SK-N-SH (cell line): Measurements from ENCODE around the gene NDUFV2. TPM values are rescaled to one million over a fixed set of nuclear protein-coding genes. Genes with fewer than 3 reads are reported as not detected.

Source experiments
- CTCF ChIA-PET: fragments of 300-600, 350-600 bp; formaldehyde crosslinking; extraction: SDS; loops from one replicate; lab custom pipeline; 2021; lab: Yijun Ruan, JAX
- POLR2A ChIA-PET: fragments of 350-600 bp; sonication (Branson Sonifier 250); formaldehyde crosslinking; extraction: SDS; loops from one replicate; lab custom pipeline; 2020; ENCODE audit warnings: antibody characterized with exemption, inconsistent platforms; lab: Yijun Ruan, JAX
- DNase-seq: peaks from one replicate; pipeline ENCODE4 v3.0.0; 2012
- H2AFZ ChIP-seq: fragments of 200-600 bp; sonication (generic); 2 replicates; pipeline ENCODE4 v1.8.1; 2016; ENCODE audit warnings: antibody characterized with exemption, mild to moderate bottlenecking, low read depth
- H3F3A ChIP-seq: fragments of 200-600 bp; sonication (generic); replicated peaks from 2 replicates; pipeline ENCODE3; 2016; ENCODE audit warnings: antibody characterized with exemption, mild to moderate bottlenecking; ENCODE audit not compliant: insufficient read depth
- H3K27ac ChIP-seq, 2 experiments: fragments of 200-500 bp in 1 of 2; fragments of 200-600 bp in 1 of 2; sonication (Bioruptor generic) in 1 of 2; sonication (generic), shearing (Covaris generic) in 1 of 2; 2 replicates each; pipeline versions ENCODE4 v1.5.1 to v1.6.1; 2014 to 2016; ENCODE audit warnings: low read depth in 2 of 2, inconsistent platforms in 1 of 2, low read length in 1 of 2, mild to moderate bottlenecking in 1 of 2, mixed read lengths in 1 of 2
- H3K27me3 ChIP-seq: fragments of 200-600 bp; sonication (generic), shearing (Covaris generic); 2 replicates; pipeline ENCODE4 v1.6.1; 2016; ENCODE audit warnings: mixed run types; ENCODE audit not compliant: insufficient read depth
- H3K36me3 ChIP-seq, 2 experiments: fragments of 200-500 bp in 1 of 2; fragments of 200-600 bp in 1 of 2; sonication (Bioruptor generic) in 1 of 2; sonication (generic) in 1 of 2; replicated peaks in 1 of 2; 2 replicates each; pipeline versions ENCODE3 to v1.5.1; 2014 to 2016; ENCODE audit warnings: low read length in 1 of 2, mild to moderate bottlenecking in 1 of 2; ENCODE audit not compliant: insufficient read depth in 2 of 2, control insufficient read depth in 1 of 2
- H3K4me1 ChIP-seq, 2 experiments: fragments of 200-500 bp in 1 of 2; fragments of 200-600 bp in 1 of 2; sonication (Bioruptor generic) in 1 of 2; sonication (generic), shearing (Covaris generic) in 1 of 2; 2 replicates each; pipeline versions ENCODE4 v1.5.1 to v1.6.1; 2014 to 2016; ENCODE audit warnings: low read depth in 1 of 2, low read length in 1 of 2, mixed run types in 1 of 2; ENCODE audit not compliant: insufficient read depth in 2 of 2, control insufficient read depth in 1 of 2
- H3K4me2 ChIP-seq: fragments of 200-600 bp; sonication (generic), shearing (Covaris generic); 2 replicates; pipeline ENCODE4 v1.6.1; 2017; ENCODE audit warnings: mixed run types
- H3K4me3 ChIP-seq, 2 experiments: fragments of 200-500 bp in 1 of 2; fragments of 200-600 bp in 1 of 2; sonication (Bioruptor generic) in 1 of 2; sonication (generic), shearing (Covaris generic) in 1 of 2; 2 replicates each; pipeline versions ENCODE4 v1.5.1 to v1.8.1; 2014 to 2016; ENCODE audit warnings: low read depth in 2 of 2, inconsistent platforms in 1 of 2, low read length in 1 of 2, mild to moderate bottlenecking in 1 of 2, mixed read lengths in 1 of 2, moderate library complexity in 1 of 2
- H3K79me2 ChIP-seq: fragments of 200-600 bp; sonication (generic); 2 replicates; pipeline ENCODE4 v1.8.1; 2017; ENCODE audit warnings: mild to moderate bottlenecking; ENCODE audit not compliant: insufficient read depth
- H3K9ac ChIP-seq: fragments of 200-600 bp; sonication (generic); 2 replicates; pipeline ENCODE4 v1.6.1; 2017; ENCODE audit warnings: mixed run types
- H3K9me2 ChIP-seq: fragments of 200-600 bp; sonication (generic); 2 replicates; pipeline ENCODE4 v1.6.1; 2017; ENCODE audit warnings: mixed run types
- H3K9me3 ChIP-seq: fragments of 200-600 bp; sonication (generic); 2 replicates; pipeline ENCODE4 v1.6.1; 2017; ENCODE audit warnings: mixed run types, mild to moderate bottlenecking, moderate library complexity
- H4K20me1 ChIP-seq: fragments of 200-600 bp; sonication (generic); 2 replicates; pipeline ENCODE4 v1.6.1; 2017; ENCODE audit warnings: mild to moderate bottlenecking, mixed run types; ENCODE audit not compliant: insufficient read depth
- EP300 ChIP-seq, 2 experiments: IDR thresholded peaks; 2 replicates each; pipeline versions ENCODE4 v1.4.0 to v1.6.1; 2012; ENCODE audit warnings: borderline replicate concordance in 1 of 2, low read depth in 1 of 2, low read length in 1 of 2
- EZH2phosphoT487 ChIP-seq: fragments of 200-600 bp; sonication (generic); IDR thresholded peaks from 2 replicates; pipeline ENCODE4 v1.6.1; 2017; ENCODE audit warnings: low read depth, mixed run types, mild to moderate bottlenecking, antibody characterized with exemption, moderate library complexity, borderline replicate concordance
- FOSL2 ChIP-seq: IDR thresholded peaks from 2 replicates; pipeline ENCODE4 v1.4.0; 2012; ENCODE audit warnings: low read depth, mild to moderate bottlenecking, moderate library complexity, borderline replicate concordance
- FOXJ3 ChIP-seq: sonication (generic); formaldehyde crosslinking; IDR thresholded peaks from 2 replicates; pipeline ENCODE4 v1.5.1; 2020; ENCODE audit warnings: mild to moderate bottlenecking, missing genetic modification reagents
- JUND ChIP-seq: IDR thresholded peaks from 2 replicates; pipeline ENCODE4 v1.4.0; 2012
- SIN3A ChIP-seq: IDR thresholded peaks from 2 replicates; pipeline ENCODE4 v1.6.1; 2012; ENCODE audit warnings: low read depth, mild to moderate bottlenecking, low read length, moderate library complexity, borderline replicate concordance
- SMC3 ChIP-seq: IDR thresholded peaks from 2 replicates; pipeline ENCODE4 v1.6.1; 2012; ENCODE audit warnings: low read depth, low read length, improper control_type of control experiment
- TCF12 ChIP-seq: IDR thresholded peaks from 2 replicates; pipeline ENCODE4 v1.4.0; 2012
- TEAD4 ChIP-seq: IDR thresholded peaks from 2 replicates; pipeline ENCODE4 v1.4.0; 2012; ENCODE audit warnings: mild to moderate bottlenecking, borderline replicate concordance; ENCODE audit not compliant: insufficient read depth
- ZBTB33 ChIP-seq: IDR thresholded peaks from 2 replicates; pipeline ENCODE4 v1.4.0; 2012; ENCODE audit warnings: low read depth, borderline replicate concordance
- WGBS: methylation state at CpG from one replicate; pipeline ENCODE4 v1.1.6; 2017; ENCODE audit warnings: low lambda C conversion rate; 5-methylcytosine and 5-hydroxymethylcytosine counted together
- polyA plus RNA-seq, 3 experiments: library from polyadenylated mRNA; depleted of rRNA; stranded (reverse); fragments of >200 nt; gene quantifications; 2 replicates each; pipeline ENCODE4 v1.2.3, GENCODE V29; 2012
- TF ChIP-seq, protein P1 (sequence below): fragments of 150-350 bp; IDR thresholded peaks from 2 replicates; pipeline ENCODE4 v1.6.1; 2017; ENCODE audit warnings: antibody characterized with exemption, low read length, low read depth, borderline replicate concordance

Gene NDUFV2
- polyA plus RNA-seq, 1 of the 3 experiments (the other 2 are of a cell fraction) = 101 TPM

DNA sequence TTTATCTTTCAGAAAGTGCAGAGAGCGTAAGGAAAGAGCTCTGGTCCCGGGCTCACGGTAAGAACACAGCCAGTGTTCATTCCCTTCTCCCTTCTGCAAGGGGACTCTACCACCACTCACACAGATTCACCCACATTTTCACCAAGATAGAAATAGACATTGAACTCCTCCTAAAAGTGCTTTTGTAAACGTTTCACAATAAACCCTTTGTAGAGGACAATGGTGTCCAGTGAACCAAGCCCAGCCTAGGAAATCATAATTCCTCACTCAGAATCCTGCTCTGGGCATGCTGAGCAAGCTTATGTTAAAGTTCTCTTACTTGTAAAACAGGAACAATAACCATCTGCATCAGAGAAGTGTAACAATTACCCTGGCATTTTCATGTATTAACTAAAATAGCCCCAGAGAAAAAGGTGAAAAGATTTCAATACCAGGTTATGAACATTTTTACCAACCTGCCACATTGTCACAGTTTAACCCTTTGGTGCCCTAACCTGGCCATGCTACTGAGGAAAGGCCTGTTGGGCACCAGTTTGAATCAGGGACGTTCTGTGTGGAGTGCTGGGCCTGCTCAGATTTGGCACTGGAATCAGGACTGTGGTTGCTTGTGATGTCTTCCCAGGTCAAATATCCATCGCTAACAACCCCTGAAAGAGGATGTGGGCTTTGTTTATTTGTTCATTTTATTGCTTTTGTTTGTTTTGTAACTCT, 22.5 kb upstream of the NDUFV2 start:
- TF ChIP-seq FOSL2 (no peak), JUND (no peak)
- Histone ChIP-seq H3K27me3 (no peaks in the 10 kb centered on the region), H3K79me2 (no peaks in the 10 kb centered on the region), H3K9me3 (no peaks in the 10 kb centered on the region), H3K4me1 (no peaks in the 10 kb centered on the region), H3K36me3 (no peaks in the 10 kb centered on the region), H3K9ac (no peak overlapping the region), H2AFZ (no peak overlapping the region), H3F3A (peaks cover 2% of the 10 kb centered on the region), H3K27ac (no peak overlapping the region), H3K4me3 (no peak overlapping the region), H3K9me2 (no peaks in the 10 kb centered on the region), H3K4me2 (no peak overlapping the region), H4K20me1 (no peaks in the 10 kb centered on the region)
- POLR2A ChIA-PET = no interaction called here
- DNase-seq = no peak
- WGBS = 69% methylated on average over 6 of the region's 6 CpGs
- CTCF ChIA-PET = interaction anchor here (0.9 to 1.2 kb wide), 3 partner anchors 10 to 426 kb away, joined by 3 read pairs; no protein-coding TSS in a partner anchor

DNA sequence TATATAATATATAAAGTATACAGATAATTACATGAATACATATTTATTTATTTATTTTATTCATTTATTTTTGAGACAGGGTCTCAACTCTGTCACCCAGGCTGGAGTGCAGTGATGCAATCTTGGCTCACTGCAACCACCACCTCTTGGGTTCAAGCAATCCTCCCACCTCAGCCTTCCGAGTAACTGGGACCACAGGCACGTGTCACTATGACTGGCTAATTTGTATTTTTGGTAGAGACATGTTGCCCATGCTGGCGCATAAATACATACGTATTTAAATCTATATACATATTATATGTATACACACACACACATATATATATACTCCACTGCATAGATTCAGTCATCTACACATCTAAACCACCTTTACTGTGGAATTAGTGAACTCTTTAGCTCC, 20.6 kb upstream of the NDUFV2 start:
- no peaks in the 10 kb centered on the region for H4K20me1 ChIP-seq
- ChIA-PET CTCF (interaction anchor here (2.6 kb wide), 1 partner anchor 8 kb away, joined by 21 read pairs; no protein-coding TSS in a partner anchor), POLR2A (no interaction called here)
- peaks cover 2% of the 10 kb centered on the region for H3F3A ChIP-seq
- H3K4me1 ChIP-seq = no peaks in the 10 kb centered on the region
- H3K9ac ChIP-seq = no peak overlapping the region
- H3K9me2 ChIP-seq = no peaks in the 10 kb centered on the region
- no peak overlapping the region for H3K27ac ChIP-seq
- no peaks in the 10 kb centered on the region for H3K27me3 ChIP-seq
- no peaks in the 10 kb centered on the region for H3K9me3 ChIP-seq
- H3K36me3 ChIP-seq = no peaks in the 10 kb centered on the region
- H3K4me2 ChIP-seq = no peak overlapping the region
- 86% methylated on average over 4 of the region's 4 CpGs for whole genome bisulfite sequencing
- no peak for DNase-seq
- TF ChIP-seq, protein P1, sequence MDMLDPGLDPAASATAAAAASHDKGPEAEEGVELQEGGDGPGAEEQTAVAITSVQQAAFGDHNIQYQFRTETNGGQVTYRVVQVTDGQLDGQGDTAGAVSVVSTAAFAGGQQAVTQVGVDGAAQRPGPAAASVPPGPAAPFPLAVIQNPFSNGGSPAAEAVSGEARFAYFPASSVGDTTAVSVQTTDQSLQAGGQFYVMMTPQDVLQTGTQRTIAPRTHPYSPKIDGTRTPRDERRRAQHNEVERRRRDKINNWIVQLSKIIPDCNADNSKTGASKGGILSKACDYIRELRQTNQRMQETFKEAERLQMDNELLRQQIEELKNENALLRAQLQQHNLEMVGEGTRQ = no peak
- no peak for TF ChIP-seq FOXJ3
- no peak for TF ChIP-seq SMC3
- no peak for TF ChIP-seq ZBTB33
- TF ChIP-seq TCF12 = no peak
- TF ChIP-seq SIN3A = no peak
- no peak for TF ChIP-seq EP300 (IDR thresholded peaks at IDR 0.05; ENCODE audit: borderline replicate concordance in 1 of 2, low read depth in 1 of 2, low read length in 1 of 2)
- no peak for TF ChIP-seq EZH2phosphoT487
- TF ChIP-seq TEAD4 = no peak
- H2AFZ ChIP-seq = no peak overlapping the region
- no peaks in the 10 kb centered on the region for H3K79me2 ChIP-seq
- no peak overlapping the region for H3K4me3 ChIP-seq
